ENCODE results near the gene OXCT2. TPM values are rescaled to one million over a fixed set of nuclear protein-coding genes. Genes with fewer than 3 reads are reported as not detected.
"Not testable (repeated sequence)": the region's sequence is repeated elsewhere in the genome, so short reads cannot be mapped to it uniquely, and the experiment has no call there.

The OXCT2 gene
- total and polyA plus RNA-seq, 2 donors (not counting 1 experiment from before 2014, with no cell fraction given), result 1.0 to 1.9 TPM

DNA sequence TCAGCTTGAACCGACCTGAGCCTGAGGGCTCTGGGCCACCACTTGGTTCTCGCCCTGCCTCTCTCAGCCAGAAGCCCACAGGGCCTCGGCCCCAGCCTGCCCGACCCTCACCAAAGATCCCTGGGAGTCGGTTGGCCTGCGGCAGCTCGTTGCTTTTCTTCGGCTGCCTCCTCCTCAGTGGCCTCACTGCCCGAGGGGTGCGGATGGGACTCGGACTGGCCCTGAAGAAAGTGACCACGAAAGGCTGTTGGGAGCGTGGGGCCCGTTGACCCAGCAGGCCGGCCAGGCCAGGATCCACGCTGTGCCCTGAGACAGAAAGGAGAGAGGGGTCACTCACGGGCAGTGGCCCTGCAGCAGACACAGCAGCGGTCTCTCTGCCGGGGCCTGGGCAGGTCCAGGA is 6.6 kb downstream of the OXCT2 start:
- H3K4me3 Mint-ChIP-seq; CTCF ChIA-PET; H3K9me3 Mint-ChIP-seq (ENCODE audit: insufficient read depth); H3K27me3 Mint-ChIP-seq; POLR2A ChIA-PET; H3K9me3 ChIP-seq (ENCODE audit: control extremely low read depth in 1 of 3, control insufficient read depth in 2 of 3, insufficient read depth in 1 of 3, low read length in 2 of 3); H3K4me2 ChIP-seq (replicated peaks; ENCODE audit: low read depth, low read length, poor library complexity, severe bottlenecking); H3K27me3 ChIP-seq (replicated peaks in 1 of 4; ENCODE audit: control extremely low read depth in 1 of 4, control insufficient read depth in 3 of 4, insufficient read depth in 4 of 4, low read length in 3 of 4); H3K27ac Mint-ChIP-seq; intact Hi-C loops (cut with micrococcal nuclease); H3K79me2 ChIP-seq (ENCODE audit: control insufficient read depth, insufficient read depth, low read length); H3K27ac ChIP-seq (ENCODE audit: low read length in 2 of 2); H3K9ac ChIP-seq (ENCODE audit: low read length); H4K20me1 ChIP-seq (ENCODE audit: control insufficient read depth, insufficient read depth, low read length, poor library complexity, severe bottlenecking); H3K4me3 ChIP-seq (ENCODE audit: control extremely low read depth in 1 of 5, extremely low read depth in 1 of 5, insufficient read depth in 1 of 5, low read depth in 2 of 5, low read length in 4 of 5); ATAC-seq (ENCODE audit: low read depth); H3K4me1 Mint-ChIP-seq; H2AFZ ChIP-seq (ENCODE audit: insufficient read depth, low read depth, low read length, poor library complexity, severe bottlenecking); H3K36me3 ChIP-seq (replicated peaks in 1 of 2; ENCODE audit: control extremely low read depth in 1 of 2, control insufficient read depth in 1 of 2, extremely low read depth in 1 of 2, insufficient read depth in 2 of 2, low read length in 1 of 2); DNase-seq; H3K4me1 ChIP-seq (ENCODE audit: control insufficient read depth in 2 of 2, insufficient read depth in 2 of 2, low read length in 2 of 2): not testable (repeated sequence)
- WGBS (ENCODE audit: insufficient coverage), result 100% methylated on average over 1 of the region's 19 CpGs

DNA sequence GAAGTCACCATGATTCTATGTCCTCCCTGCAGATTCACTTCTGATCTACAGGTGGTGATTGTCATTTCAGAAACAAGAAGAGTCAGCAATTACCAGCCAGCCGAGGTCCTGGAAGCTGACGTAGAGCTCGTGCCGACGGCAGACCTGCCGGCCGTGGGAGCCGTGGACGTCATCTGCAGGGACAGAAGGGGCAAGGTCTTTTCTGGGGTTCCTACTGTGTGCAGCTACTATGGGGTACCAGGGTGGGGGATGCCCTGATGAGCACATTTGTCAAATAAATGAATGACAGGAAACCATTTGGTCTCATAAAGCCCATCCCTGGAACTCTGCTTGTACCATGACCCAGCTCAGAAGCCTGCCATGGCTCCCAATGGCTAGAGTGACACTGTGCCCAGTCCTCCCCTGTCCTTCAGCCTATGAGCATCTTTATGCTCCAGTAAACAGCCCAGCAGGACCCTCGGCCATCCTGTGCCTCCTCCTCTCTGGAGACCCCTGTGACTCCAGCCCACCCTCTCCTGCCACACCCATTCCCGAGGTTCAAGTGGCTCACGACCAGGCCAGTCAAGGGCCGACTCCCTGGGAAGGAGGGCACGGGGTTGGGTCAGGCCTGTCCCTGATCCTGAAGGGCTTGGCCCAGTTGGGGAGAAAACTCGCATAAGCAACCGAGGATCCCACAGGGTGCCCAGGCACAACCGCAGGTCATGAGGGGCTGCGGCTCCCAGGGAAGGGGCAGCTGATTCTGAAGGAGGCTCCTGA is 7.4 kb downstream of the OXCT2 start:
- DNase-seq; H3K79me2 ChIP-seq (ENCODE audit: control insufficient read depth, insufficient read depth, low read length); H3K27me3 ChIP-seq (replicated peaks in 1 of 4; ENCODE audit: control extremely low read depth in 1 of 4, control insufficient read depth in 3 of 4, insufficient read depth in 4 of 4, low read length in 3 of 4); H3K27ac Mint-ChIP-seq; H3K36me3 ChIP-seq (replicated peaks in 1 of 2; ENCODE audit: control extremely low read depth in 1 of 2, control insufficient read depth in 1 of 2, extremely low read depth in 1 of 2, insufficient read depth in 2 of 2, low read length in 1 of 2); POLR2A ChIA-PET; H2AFZ ChIP-seq (ENCODE audit: insufficient read depth, low read depth, low read length, poor library complexity, severe bottlenecking); ATAC-seq (ENCODE audit: low read depth); H3K9ac ChIP-seq (ENCODE audit: low read length); intact Hi-C loops (cut with micrococcal nuclease); H4K20me1 ChIP-seq (ENCODE audit: control insufficient read depth, insufficient read depth, low read length, poor library complexity, severe bottlenecking); H3K9me3 Mint-ChIP-seq (ENCODE audit: insufficient read depth); H3K9me3 ChIP-seq (ENCODE audit: control extremely low read depth in 1 of 3, control insufficient read depth in 2 of 3, insufficient read depth in 1 of 3, low read length in 2 of 3); H3K4me2 ChIP-seq (replicated peaks; ENCODE audit: low read depth, low read length, poor library complexity, severe bottlenecking); H3K4me1 Mint-ChIP-seq; H3K4me1 ChIP-seq (ENCODE audit: control insufficient read depth in 2 of 2, insufficient read depth in 2 of 2, low read length in 2 of 2); H3K4me3 Mint-ChIP-seq; H3K27ac ChIP-seq (ENCODE audit: low read length in 2 of 2); H3K4me3 ChIP-seq (ENCODE audit: control extremely low read depth in 1 of 5, extremely low read depth in 1 of 5, insufficient read depth in 1 of 5, low read depth in 2 of 5, low read length in 4 of 5); H3K27me3 Mint-ChIP-seq: not testable (repeated sequence)
- 98% methylated on average over 9 of the region's 18 CpGs for WGBS (ENCODE audit: insufficient coverage)
- CTCF ChIA-PET, result interaction anchor here (0.7 kb wide), 1 partner anchor 424 kb away, joined by 3 read pairs; no protein-coding TSS in a partner anchor
